ENCODE data around the gene RXRA. TPM values are rescaled to one million over a fixed set of nuclear protein-coding genes. Genes with fewer than 3 reads are reported as not detected.

Gene RXRA
- total and polyA plus RNA-seq, 2 of the 4 experiments (the other 2 are of a cell fraction): 7.5 to 17.9 TPM

GRCh38 chr9:134390537-134390936, 64.3 kb downstream of the RXRA start:
- Histone ChIP-seq H4K5ac (ENCODE audit: low read depth, low read length) (no peak overlapping the region), H3K18ac (ENCODE audit: low read depth, low read length) (no peak overlapping the region), H4K8ac (ENCODE audit: low read depth in 2 of 2, low read length in 2 of 2) (no peak overlapping the region), H3K4me3 (ENCODE audit: insufficient read depth, low read depth, low read length) (no peak overlapping the region), H2BK15ac (ENCODE audit: low read depth, low read length) (no peak overlapping the region), H2BK120ac (ENCODE audit: low read depth, low read length) (no peak overlapping the region), H4K20me1 (ENCODE audit: insufficient read depth, low read length) (peaks cover 100% of the 10 kb centered on the region), H3K4ac (ENCODE audit: low read depth, low read length) (no peak overlapping the region), H3K14ac (replicated peaks; ENCODE audit: low read depth, low read length) (no peak overlapping the region), H3K9ac (ENCODE audit: low read depth, low read length) (no peak overlapping the region), H2BK20ac (ENCODE audit: low read depth, low read length) (no peak overlapping the region), H3K36me3 (ENCODE audit: control insufficient read depth, insufficient read depth, low read length) (no peaks in the 10 kb centered on the region), H3K23ac (ENCODE audit: low read depth, low read length) (no peak overlapping the region), H3K9me1 (ENCODE audit: insufficient read depth, low read length) (peaks cover 12% of the 10 kb centered on the region), H2AK9ac (replicated peaks; ENCODE audit: low read depth, low read length, poor library complexity) (no peak overlapping the region), H2AFZ (replicated peaks; ENCODE audit: low read length, poor library complexity) (no peak overlapping the region), H3K4me1 (ENCODE audit: control insufficient read depth, insufficient read depth, low read length) (peaks cover 18% of the 10 kb centered on the region), H3K27ac (ENCODE audit: insufficient read depth, low read length) (no peak overlapping the region), H2BK5ac (ENCODE audit: low read depth, low read length, poor library complexity, severe bottlenecking) (no peak overlapping the region), H4K91ac (ENCODE audit: insufficient read depth, low read depth, low read length) (no peak overlapping the region), H2AK5ac (ENCODE audit: low read depth, low read length) (no peak overlapping the region), H3K4me2 (ENCODE audit: low read depth, low read length) (no peak overlapping the region), H3K56ac (ENCODE audit: extremely low read depth, insufficient read depth, low read length) (no peak overlapping the region), H3K9me3 (ENCODE audit: control insufficient read depth, insufficient read depth, low read length) (no peaks in the 10 kb centered on the region), H3K27me3 (ENCODE audit: control insufficient read depth, insufficient read depth, low read length) (no peaks in the 10 kb centered on the region), H3K79me1 (ENCODE audit: low read depth in 1 of 2, low read length in 2 of 2) (peaks cover 15 to 90% of the 10 kb centered on the region in 2 experiments)
- intact Hi-C loops (cut with micrococcal nuclease): no loop called here
- DNase-seq (no peak), ATAC-seq (ENCODE audit: low read depth) (no peak)
- ChIA-PET CTCF (no interaction called here), POLR2A (ENCODE audit: unreplicated experiment) (no interaction called here)
- dilution Hi-C loops (cut with HindIII; ENCODE audit: low sequenced_read_pairs, unreplicated experiment): no loop called here
- in situ Hi-C loops (cut with MboI; ENCODE audit: low sequenced_read_pairs): no loop called here
- no TSS peak for BruUV-seq (replicated peaks)
- 94% methylated on average over 7 of the region's 17 CpGs; no CpG with 5 or more reads in 1 of the 2 experiments for WGBS, 2 experiments (ENCODE audit: extremely low coverage in 2 of 2, insufficient read length in 1 of 2)
- TF ChIP-seq BHLHE40 (IDR thresholded peaks at IDR 0.05; ENCODE audit: low read depth, low read length) (no peak), MAFK (IDR thresholded peaks at IDR 0.05; ENCODE audit: low read depth, low read length) (no peak), CTCF (conservative IDR thresholded peaks at IDR 0.05; ENCODE audit: low read depth, low read length) (no peak), MXI1 (IDR thresholded peaks at IDR 0.05; ENCODE audit: borderline replicate concordance, low read depth, low read length) (no peak), POLR2A (IDR thresholded peaks at IDR 0.05; ENCODE audit: low read depth, low read length) (no peak), RAD21 (IDR thresholded peaks at IDR 0.05; ENCODE audit: low read length) (no peak)
